Measurements from ENCODE around the gene KIAA1671.

DNA sequence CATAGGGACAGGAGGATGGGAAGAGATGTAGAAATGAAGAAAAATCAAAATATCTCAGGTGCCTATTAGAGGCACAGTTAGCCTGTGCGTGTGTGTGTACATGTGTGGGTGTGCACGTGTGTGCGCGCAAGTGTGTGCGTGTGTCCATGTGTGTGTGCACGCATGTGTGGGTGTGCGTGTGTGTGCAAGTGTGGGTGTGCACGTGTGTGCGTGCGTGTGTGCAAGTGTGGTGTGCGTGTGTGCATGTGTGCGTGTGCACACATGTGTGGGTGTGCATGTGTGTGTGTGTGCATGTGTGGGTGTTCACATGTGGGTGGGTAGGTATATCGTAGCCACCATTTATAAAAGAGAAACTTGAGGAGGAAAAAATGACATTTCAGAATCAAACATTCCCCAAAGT, 276.3 kb downstream of the KIAA1671 start:
- TF ChIP-seq, protein P1, sequence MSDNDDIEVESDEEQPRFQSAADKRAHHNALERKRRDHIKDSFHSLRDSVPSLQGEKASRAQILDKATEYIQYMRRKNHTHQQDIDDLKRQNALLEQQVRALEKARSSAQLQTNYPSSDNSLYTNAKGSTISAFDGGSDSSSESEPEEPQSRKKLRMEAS (IDR thresholded peaks at IDR 0.05; ENCODE audit: low read depth) = no peak
- TF ChIP-seq RFX5 (IDR thresholded peaks at IDR 0.05; ENCODE audit: low read length) = no peak
- no peak for TF ChIP-seq RAD21 (IDR thresholded peaks at IDR 0.05; ENCODE audit: low read length)
- TF ChIP-seq, protein P2, sequence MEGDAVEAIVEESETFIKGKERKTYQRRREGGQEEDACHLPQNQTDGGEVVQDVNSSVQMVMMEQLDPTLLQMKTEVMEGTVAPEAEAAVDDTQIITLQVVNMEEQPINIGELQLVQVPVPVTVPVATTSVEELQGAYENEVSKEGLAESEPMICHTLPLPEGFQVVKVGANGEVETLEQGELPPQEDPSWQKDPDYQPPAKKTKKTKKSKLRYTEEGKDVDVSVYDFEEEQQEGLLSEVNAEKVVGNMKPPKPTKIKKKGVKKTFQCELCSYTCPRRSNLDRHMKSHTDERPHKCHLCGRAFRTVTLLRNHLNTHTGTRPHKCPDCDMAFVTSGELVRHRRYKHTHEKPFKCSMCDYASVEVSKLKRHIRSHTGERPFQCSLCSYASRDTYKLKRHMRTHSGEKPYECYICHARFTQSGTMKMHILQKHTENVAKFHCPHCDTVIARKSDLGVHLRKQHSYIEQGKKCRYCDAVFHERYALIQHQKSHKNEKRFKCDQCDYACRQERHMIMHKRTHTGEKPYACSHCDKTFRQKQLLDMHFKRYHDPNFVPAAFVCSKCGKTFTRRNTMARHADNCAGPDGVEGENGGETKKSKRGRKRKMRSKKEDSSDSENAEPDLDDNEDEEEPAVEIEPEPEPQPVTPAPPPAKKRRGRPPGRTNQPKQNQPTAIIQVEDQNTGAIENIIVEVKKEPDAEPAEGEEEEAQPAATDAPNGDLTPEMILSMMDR (IDR thresholded peaks at IDR 0.05) = no peak
